NCI-H2081 (cell line): ENCODE measurements around the gene ASB6.

Source experiments
- DNase-seq, 2 experiments: peaks; one replicate each; lab custom pipeline; 2025; lab: John Stamatoyannopoulos, UW

ASB6 gene

GRCh38 chr9:129624947-129625346 lies 17.0 kb downstream of the ASB6 start:
- DNase-seq, result peak in 1 of 2 experiments; percentile 12

GRCh38 chr9:129624168-129624759 lies 17.7 kb downstream of the ASB6 start:
- peak; percentile 19 to 36 for DNase-seq

DNA sequence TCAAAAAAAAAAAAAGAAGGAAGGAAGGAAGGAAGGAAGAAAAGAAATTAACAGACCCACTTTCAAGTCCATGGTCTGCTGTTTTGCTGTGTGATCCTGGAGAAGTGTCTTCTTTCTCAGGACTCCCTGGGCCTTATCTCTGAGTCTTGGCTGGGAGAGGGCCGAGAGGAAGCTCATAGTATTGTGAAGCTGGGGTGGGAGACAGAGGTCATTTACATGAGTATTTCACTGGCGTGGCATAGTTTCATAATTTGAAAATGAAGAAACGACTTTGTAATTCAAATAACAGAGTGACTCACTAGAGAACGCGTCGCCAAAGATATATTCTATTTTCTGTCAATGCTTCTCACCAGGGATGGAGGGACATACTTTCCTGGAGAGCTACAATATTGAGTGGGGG lies 18.6 kb downstream of the ASB6 start:
- DNase-seq, result no peak

- peak in 1 of 2 experiments; percentile 52 for DNase-seq
These were observed 21.2 kb downstream of the ASB6 start, which contains the start of gene C9orf50 for GRCh38 chr9:129620669-129621295. TSS of gene C9orf50 (minus strand) at chr9:129621101. CDS start at chr9:129620574, 527 bp downstream.

GRCh38 chr9:129619787-129620668 lies 21.9 kb downstream of the ASB6 start:
- no peak for DNase-seq

- no peak for DNase-seq
These were observed 24.8 kb downstream of the ASB6 start for GRCh38 chr9:129617167-129617566.

- no peak for DNase-seq
These were observed 26.3 kb downstream of the ASB6 start for GRCh38 chr9:129615407-129616285.

GRCh38 chr9:129614932-129615331 lies 27.0 kb downstream of the ASB6 start:
- DNase-seq, result no peak

GRCh38 chr9:129613520-129614175 lies 28.3 kb downstream of the ASB6 start:
- peak in 1 of 2 experiments; percentile 35 for DNase-seq

GRCh38 chr9:129612815-129613519 lies 29.0 kb downstream of the ASB6 start:
- DNase-seq, result no peak

DNA sequence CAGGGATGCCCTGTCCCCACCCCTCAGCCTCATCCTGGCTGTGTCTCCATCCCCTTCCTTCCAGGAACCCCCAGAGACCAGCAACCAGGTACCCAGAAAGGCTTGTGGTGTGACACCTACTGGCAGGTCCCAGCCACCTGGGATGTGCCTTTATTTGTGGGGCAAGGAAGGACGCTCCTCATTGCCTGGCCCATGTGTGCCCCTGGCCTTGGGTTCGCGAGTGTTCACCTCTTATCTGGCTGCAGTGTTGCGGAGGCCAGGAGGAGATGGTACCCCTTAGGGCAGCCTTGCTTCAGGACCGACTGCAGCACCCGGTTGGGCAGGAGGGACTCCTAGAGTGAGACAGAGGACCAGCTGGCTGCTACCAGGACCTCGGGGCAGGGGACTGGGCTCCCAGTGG lies 29.8 kb downstream of the ASB6 start:
- no peak for DNase-seq

DNA sequence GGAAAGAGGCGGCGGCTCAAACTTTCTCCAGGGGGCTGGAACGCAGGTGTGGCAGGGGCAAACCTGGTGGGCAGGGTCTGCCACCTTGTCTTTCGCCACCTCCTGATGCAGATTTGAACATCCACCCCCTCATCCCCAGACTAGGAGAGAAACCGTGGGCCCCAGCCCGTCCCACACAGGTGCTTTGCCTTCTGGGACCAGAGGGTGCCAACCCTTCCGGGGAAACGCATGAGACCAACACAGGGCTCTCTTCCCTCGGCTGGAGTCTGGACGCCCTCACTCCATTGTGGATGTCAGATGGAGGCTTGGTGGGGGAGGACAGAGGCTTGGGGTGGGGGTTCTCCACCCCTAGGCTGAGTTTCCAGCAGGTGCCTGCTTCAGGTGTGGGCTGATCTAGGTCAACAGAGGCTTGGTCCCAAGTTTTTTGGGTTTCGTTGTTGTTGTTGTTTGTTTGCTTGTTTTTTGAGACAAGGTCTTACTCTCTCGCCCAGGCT lies 30.6 kb downstream of the ASB6 start:
- DNase-seq, result no peak

DNA sequence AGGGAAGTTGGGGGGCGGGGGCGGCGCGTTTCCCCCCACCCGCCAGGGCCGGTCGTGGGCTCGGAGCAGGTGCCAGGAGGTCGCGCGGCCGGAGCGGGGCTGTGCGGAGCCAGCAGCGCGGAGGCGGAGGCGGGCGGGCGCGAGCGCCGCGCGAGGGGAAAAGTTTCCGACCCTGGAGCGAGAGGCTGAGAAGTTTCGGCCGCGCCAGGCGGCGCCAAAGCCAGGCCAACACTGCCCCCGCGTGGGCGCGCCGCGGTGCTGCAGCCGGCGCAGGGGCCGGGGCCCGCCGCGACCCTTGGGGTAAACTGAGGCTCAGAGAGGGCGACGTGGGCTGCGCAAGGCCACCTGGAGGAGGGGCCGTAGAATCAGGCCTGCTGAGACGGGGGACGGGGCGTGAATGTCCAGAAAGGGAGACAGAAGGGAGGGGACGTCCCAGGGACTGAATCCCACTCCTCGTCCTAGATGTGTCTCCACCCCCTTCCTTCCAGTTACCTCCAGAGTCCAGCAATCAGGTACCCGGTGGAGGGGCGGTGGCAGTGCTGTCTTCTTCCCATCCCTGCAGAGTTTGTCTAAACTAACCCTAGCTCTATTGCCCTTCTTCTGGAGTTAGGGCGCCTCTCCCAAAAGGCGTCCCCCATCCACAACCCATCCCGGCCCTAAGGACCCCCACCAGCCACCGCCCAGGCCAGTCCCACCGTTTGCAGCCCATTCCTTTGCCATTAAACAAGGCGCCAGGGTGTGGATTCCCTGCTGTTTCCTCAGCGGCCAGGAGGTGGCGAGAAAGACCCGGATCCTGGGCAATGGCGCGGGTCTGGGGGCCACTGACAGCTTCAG lies 31.3 kb downstream of the ASB6 start:
- DNase-seq, result peak; percentile 62 to 64

DNA sequence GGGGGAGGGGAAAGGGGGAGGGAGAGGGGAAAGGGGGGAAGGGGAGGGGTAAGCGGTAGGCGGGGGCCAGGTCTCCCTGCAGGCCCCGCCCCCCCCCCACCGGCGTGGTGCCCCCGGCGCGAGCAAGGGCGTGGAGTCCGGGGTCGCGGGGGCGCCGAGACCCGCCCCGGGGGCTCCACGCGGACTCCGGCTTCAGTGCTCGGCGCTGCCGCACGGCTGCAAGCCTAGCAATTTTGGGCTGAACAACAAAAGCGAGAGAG lies 31.8 kb downstream of the ASB6 start:
- no peak for DNase-seq

DNA sequence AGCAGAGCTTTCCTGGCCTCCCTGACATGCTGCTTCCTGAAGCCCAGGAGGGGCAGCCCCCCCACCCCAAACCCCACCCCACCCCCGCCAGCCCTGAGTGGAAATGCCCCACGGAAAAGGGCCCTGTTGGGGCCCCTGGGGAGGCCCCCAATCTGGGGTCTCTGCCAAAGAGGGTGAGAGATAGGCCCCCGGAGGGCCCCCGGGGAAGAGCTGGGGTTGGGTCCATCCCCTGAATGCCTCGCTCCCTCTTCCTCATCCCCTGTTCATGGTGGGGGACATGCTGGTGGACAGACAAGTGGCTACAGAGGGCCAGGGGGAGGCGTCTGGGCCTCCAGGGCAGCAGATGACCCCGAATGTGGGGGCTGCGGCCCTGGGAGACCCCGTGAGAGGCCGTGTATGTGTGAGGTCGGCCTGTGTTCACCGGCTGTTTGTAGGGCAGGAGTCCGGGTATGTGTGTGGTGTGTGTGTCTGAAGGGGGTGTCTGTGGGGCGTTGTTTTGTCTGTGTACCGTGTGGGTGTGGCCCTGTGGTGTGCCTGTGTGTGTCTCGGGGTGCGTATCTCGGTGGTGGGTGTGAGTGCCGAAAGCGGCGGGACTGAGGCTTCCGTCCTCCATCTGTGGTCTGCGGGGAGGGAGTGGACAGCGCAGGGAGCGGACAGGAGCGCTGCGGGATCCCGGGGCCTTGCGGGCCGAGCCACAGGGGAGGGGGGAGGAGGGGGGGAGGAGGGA lies 32.3 kb downstream of the ASB6 start:
- DNase-seq, result no peak

DNA sequence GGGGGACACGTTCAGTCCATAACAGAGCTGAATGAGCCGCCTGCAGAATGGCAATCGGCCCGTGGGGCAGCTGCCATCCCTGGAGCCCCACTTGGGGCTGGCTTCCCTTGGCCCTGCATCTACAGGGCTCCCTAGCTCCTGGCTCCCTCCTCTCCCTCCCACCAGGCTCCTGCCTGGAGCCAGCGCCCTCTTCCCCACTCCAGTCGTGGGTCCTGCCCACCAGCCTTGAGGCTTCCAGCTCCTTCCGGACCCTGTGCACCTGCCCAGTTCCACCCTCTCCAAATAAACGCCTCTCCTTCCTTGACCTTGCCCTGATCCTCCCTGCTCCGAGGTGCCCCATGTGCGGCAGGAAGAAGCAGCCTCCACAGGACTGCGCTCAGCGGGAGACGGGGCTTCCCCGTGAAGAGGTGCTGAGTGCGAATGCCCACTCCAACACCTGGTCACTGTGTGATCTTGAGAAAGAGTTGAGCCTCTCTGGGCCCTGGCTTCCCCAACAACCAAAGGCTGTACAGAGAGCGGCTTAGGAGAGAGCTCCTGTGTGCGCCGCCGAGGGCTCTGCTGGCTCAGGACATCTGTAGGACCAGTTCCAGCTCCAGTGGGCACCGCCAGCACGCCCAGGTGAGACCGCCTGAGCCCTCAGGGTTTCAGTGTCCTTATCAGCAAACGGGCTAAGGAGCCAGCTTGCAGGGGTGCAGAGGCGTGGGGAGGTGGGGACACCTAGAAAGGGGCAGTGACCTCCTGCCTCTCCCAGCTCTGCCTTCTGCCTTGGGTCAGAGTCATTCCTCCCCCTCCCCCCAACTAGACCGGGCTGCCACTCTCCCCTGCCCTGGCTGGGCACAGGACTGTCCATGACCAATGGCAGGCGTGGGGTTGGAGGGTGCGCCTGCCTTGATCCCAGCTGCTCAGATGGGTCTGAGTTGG lies 33.1 kb downstream of the ASB6 start:
- no peak for DNase-seq

DNA sequence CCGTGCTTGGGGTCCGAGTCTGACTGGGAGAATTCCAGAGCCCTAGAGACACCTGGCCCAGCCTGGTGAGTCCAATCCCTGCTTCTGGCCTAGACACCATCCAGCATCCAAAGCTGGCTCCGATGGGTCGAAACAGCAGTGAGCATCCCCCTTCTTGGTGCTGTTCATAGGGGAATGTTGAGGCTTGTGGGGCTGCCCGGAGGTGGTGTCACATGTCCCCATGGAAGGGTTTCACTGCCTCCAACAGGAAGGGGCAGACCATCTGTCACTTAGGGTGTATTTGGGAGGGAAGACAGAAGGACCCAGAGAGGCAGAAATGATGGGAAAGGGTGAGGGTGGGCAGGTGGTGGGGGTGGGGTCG lies 34.9 kb downstream of the ASB6 start:
- DNase-seq, result no peak
